Measurements from ENCODE around the gene RELB. TPM values are rescaled to one million over a fixed set of nuclear protein-coding genes. Genes with fewer than 3 reads are reported as not detected.

Gene RELB
- total RNA-seq, 1 experiment from 2014 or later, result 15.2 TPM

GRCh38 chr19:45010306-45010705, 9.0 kb downstream of the RELB start:
- H3F3A ChIP-seq (ENCODE audit: low read length, unreplicated experiment), result no peaks in the 10 kb centered on the region
- no TSS peak for BruUV-seq (replicated peaks)
- H3K9me2 ChIP-seq (replicated peaks; ENCODE audit: low read length), result no peaks in the 10 kb centered on the region
- ChIA-PET POLR2A (ENCODE audit: unreplicated experiment) (no interaction called here), CTCF (no interaction called here)
- no peaks in the 10 kb centered on the region for H4K20me1 ChIP-seq (ENCODE audit: low read length)
- no peaks in the 10 kb centered on the region for H3K4me1 ChIP-seq (ENCODE audit: insufficient read depth, low read length)
- no peak overlapping the region for H3K4me2 ChIP-seq (ENCODE audit: low read length)
- no peak for ATAC-seq
- no peaks in the 10 kb centered on the region for H3K9me3 ChIP-seq (ENCODE audit: low read length)
- no peak overlapping the region for H3K4me3 ChIP-seq (ENCODE audit: low read length)
- no peaks in the 10 kb centered on the region for H3K36me3 ChIP-seq (ENCODE audit: low read depth, low read length)
- intact Hi-C loops (cut with micrococcal nuclease), result loop anchor here (10.0 kb wide), 1 partner anchor 244 kb away; the partner anchor contains the start of gene MARK4
- H3K79me2 ChIP-seq (ENCODE audit: low read length), result no peaks in the 10 kb centered on the region
- TF ChIP-seq EZH2phosphoT487 (IDR thresholded peaks at IDR 0.05; ENCODE audit: borderline replicate concordance, low read length) (no peak), CTCF (conservative IDR thresholded peaks at IDR 0.05; ENCODE audit: low read depth, low read length) (no peak), EZH2 (IDR thresholded peaks at IDR 0.05; ENCODE audit: low read length, unreplicated experiment) (no peak)
- no peak for DNase-seq
- H3K27me3 ChIP-seq (ENCODE audit: low read length), result no peaks in the 10 kb centered on the region
- no peak overlapping the region for H3K27ac ChIP-seq (ENCODE audit: low read length)
- no peak overlapping the region for H2AFZ ChIP-seq (ENCODE audit: low read length)
- H3K9ac ChIP-seq (ENCODE audit: low read length), result no peak overlapping the region

- Histone ChIP-seq H3K79me2 (ENCODE audit: low read length) (no peaks in the 10 kb centered on the region), H3K36me3 (ENCODE audit: low read depth, low read length) (no peaks in the 10 kb centered on the region), H3K9me3 (ENCODE audit: low read length) (no peaks in the 10 kb centered on the region), H2AFZ (ENCODE audit: low read length) (no peak overlapping the region), H3F3A (ENCODE audit: low read length, unreplicated experiment) (no peaks in the 10 kb centered on the region), H3K4me3 (ENCODE audit: low read length) (no peak overlapping the region), H3K9ac (ENCODE audit: low read length) (no peak overlapping the region), H3K27ac (ENCODE audit: low read length) (no peak overlapping the region), H3K9me2 (replicated peaks; ENCODE audit: low read length) (no peaks in the 10 kb centered on the region), H3K27me3 (ENCODE audit: low read length) (no peaks in the 10 kb centered on the region), H4K20me1 (ENCODE audit: low read length) (no peaks in the 10 kb centered on the region), H3K4me2 (ENCODE audit: low read length) (no peak overlapping the region), H3K4me1 (ENCODE audit: insufficient read depth, low read length) (no peaks in the 10 kb centered on the region)
- ATAC-seq (no peak), DNase-seq (no peak)
- ChIA-PET CTCF (no interaction called here), POLR2A (ENCODE audit: unreplicated experiment) (no interaction called here)
- intact Hi-C loops (cut with micrococcal nuclease), result loop anchor here (10.0 kb wide), 1 partner anchor 243 kb away; the partner anchor contains the start of gene MARK4
- TF ChIP-seq EZH2 (IDR thresholded peaks at IDR 0.05; ENCODE audit: low read length, unreplicated experiment), result no peak
- TF ChIP-seq EZH2phosphoT487 (IDR thresholded peaks at IDR 0.05; ENCODE audit: borderline replicate concordance, low read length), result no peak
- no peak for TF ChIP-seq CTCF (conservative IDR thresholded peaks at IDR 0.05; ENCODE audit: low read depth, low read length)
- no TSS peak for BruUV-seq (replicated peaks)
These were observed 10.7 kb downstream of the RELB start for GRCh38 chr19:45011959-45012358.

GRCh38 chr19:45016388-45017314, 15.4 kb downstream of the RELB start:
- intact Hi-C loops (cut with micrococcal nuclease), result loop anchor here (10.0 kb wide), 1 partner anchor 238 kb away; the partner anchor contains the start of gene MARK4
- H3K9me2 ChIP-seq (replicated peaks; ENCODE audit: low read length), result no peaks in the 10 kb centered on the region
- TF ChIP-seq EZH2 (IDR thresholded peaks at IDR 0.05; ENCODE audit: low read length, unreplicated experiment) (no peak), CTCF (conservative IDR thresholded peaks at IDR 0.05; ENCODE audit: low read depth, low read length) (peak; percentile 66), EZH2phosphoT487 (IDR thresholded peaks at IDR 0.05; ENCODE audit: borderline replicate concordance, low read length) (no peak)
- ATAC-seq (peak; percentile 97), DNase-seq (peak; percentile 72)
- no peaks in the 10 kb centered on the region for H3K36me3 ChIP-seq (ENCODE audit: low read depth, low read length)
- H3K9me3 ChIP-seq (ENCODE audit: low read length), result no peaks in the 10 kb centered on the region
- H3F3A ChIP-seq (ENCODE audit: low read length, unreplicated experiment), result no peaks in the 10 kb centered on the region
- H3K4me1 ChIP-seq (ENCODE audit: insufficient read depth, low read length), result no peaks in the 10 kb centered on the region
- no peaks in the 10 kb centered on the region for H3K79me2 ChIP-seq (ENCODE audit: low read length)
- no peak overlapping the region for H3K4me2 ChIP-seq (ENCODE audit: low read length)
- H3K9ac ChIP-seq (ENCODE audit: low read length), result no peak overlapping the region
- H3K4me3 ChIP-seq (ENCODE audit: low read length), result no peak overlapping the region
- H4K20me1 ChIP-seq (ENCODE audit: low read length), result no peaks in the 10 kb centered on the region
- H3K27me3 ChIP-seq (ENCODE audit: low read length), result no peaks in the 10 kb centered on the region
- POLR2A ChIA-PET (ENCODE audit: unreplicated experiment), result no interaction called here
- H3K27ac ChIP-seq (ENCODE audit: low read length), result no peak overlapping the region
- CTCF ChIA-PET, result interaction anchor here (0.6 kb wide), 1 partner anchor 22 kb away, joined by 3 read pairs; the partner anchor contains the start of gene CLASRP
- BruUV-seq (replicated peaks), result no TSS peak
- H2AFZ ChIP-seq (ENCODE audit: low read length), result no peak overlapping the region
